ENCODE results near the gene CNKSR3.

Gene CNKSR3

DNA sequence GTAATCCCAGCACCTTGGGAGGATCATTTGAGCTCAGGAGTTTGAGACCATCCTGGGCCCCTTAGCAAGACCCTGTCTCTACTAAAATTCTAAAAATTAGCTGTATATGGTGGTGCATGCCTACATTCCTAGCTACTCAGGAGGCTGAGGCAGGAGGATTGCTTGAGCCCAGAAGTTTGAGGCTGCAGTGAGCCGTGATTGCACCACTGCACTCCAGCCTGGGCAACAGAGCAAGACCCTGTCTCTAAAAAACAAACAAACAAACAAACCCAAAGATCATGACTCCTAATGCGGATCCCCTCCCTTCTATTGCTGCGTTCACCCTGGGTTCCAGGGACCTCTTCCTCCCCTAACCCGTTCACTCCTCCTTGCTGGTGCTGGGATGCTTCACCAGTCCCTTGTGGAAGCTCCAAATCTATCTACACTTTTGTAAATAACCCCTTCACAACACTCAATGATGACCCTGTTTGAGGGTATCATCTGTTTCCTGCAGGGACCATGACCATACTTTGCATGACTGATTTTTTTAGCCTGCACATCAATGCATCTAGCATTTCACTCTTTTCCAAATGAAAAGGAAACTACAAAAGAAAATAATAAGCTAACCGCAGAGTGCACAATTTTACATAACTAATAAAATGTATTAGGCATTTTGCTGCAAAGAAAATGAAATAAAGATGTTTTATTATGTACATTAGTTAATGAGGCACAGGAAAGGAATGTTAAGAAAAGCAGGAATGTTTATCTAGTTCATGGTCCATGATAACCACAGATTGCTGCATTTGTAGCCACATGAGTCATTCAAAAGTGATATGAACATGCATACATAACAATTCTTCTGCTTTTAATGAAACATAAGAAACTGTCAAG, 123.4 kb downstream of the CNKSR3 start:
- H3K27me3 Mint-ChIP-seq, result peaks cover 17% of the 10 kb centered on the region
- DNase-seq, result no peak

DNA sequence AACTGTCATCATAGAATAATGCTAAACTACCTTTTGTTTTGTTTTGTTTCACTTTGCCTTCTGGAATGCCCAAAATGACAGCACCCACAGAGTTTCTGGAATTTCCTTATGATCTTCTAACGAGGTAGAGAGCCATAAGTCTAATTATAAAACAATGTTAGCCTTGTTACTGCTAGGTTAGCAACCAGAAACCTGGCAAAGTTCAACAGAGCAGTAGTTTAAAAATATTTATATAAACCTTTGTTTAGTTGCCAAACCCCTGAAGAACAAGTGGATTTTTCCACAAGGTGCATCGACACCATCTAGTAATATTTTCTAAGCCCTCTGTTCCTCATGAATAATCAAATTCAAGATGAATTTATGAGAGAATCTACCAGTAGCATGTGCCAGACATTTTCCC, 126.3 kb downstream of the CNKSR3 start:
- Mint-ChIP-seq H3K4me3 (no peak overlapping the region), H3K27me3 (peaks cover 15% of the 10 kb centered on the region), H3K9me3 (peaks cover 5 to 10% of the 10 kb centered on the region in 2 donors), H3K4me1 (no peaks in the 10 kb centered on the region), H3K27ac (no peak overlapping the region)
- ATAC-seq, result no peak
- DNase-seq, result no peak

More for the DNA sequence above, 123.4 kb downstream of the CNKSR3 start:
- no peak overlapping the region for H3K4me3 Mint-ChIP-seq
- H3K27ac Mint-ChIP-seq, result no peak overlapping the region
- H3K9me3 Mint-ChIP-seq, result peaks cover 10 to 14% of the 10 kb centered on the region in 2 donors
- no peak for ATAC-seq
- no peaks in the 10 kb centered on the region for H3K4me1 Mint-ChIP-seq

DNA sequence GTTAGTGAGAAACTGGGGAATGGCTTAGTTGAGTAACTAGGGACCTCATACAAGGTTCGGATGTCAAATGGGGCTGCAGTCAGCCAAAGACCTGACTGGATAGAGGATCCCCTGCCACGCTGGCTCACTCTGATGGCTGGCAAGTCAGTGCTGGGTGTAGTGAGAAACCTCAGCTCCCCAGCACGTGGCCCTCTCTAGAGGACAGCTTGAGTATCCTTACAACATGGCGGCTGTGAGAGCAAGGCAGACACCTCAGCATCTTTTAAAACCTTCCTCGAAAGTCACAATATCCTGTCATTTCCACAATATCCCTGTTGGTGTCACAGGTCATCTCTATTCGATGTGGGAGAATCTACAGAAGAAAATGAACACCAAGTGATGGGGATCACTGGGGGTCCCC, 127.2 kb downstream of the CNKSR3 start:
- H3K27ac Mint-ChIP-seq, result no peak overlapping the region
- peaks cover 8% of the 10 kb centered on the region for H3K27me3 Mint-ChIP-seq
- no peaks in the 10 kb centered on the region for H3K4me1 Mint-ChIP-seq
- ATAC-seq (no peak), DNase-seq (no peak)
- peaks cover 0 to under 1% of the 10 kb centered on the region in 2 donors for H3K9me3 Mint-ChIP-seq
- no peak overlapping the region for H3K4me3 Mint-ChIP-seq

DNA sequence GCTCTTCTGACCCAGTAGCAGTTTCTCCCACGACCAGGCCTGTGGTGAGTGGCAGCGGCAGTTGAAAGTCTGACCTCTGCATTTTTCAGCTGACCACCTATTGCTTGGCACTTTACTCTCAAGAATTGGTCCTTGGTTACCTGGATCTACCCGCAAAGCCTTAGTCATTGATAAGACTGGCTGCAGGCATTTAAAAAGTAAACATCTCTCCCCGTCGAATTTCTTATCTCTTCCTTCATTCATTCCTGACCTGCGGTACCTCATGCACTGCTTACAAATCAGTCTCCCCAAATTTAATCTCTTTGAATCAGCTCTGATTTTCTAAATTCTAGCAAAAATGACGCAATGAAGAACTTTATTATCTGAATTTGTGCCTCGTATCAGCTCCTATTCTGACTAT, 127.7 kb downstream of the CNKSR3 start:
- no peaks in the 10 kb centered on the region for H3K9me3 Mint-ChIP-seq
- no peak overlapping the region for H3K27ac Mint-ChIP-seq
- H3K4me3 Mint-ChIP-seq, result no peak overlapping the region
- DNase-seq, result no peak
- H3K4me1 Mint-ChIP-seq, result no peaks in the 10 kb centered on the region
- peaks cover 8% of the 10 kb centered on the region for H3K27me3 Mint-ChIP-seq
- no peak for ATAC-seq

DNA sequence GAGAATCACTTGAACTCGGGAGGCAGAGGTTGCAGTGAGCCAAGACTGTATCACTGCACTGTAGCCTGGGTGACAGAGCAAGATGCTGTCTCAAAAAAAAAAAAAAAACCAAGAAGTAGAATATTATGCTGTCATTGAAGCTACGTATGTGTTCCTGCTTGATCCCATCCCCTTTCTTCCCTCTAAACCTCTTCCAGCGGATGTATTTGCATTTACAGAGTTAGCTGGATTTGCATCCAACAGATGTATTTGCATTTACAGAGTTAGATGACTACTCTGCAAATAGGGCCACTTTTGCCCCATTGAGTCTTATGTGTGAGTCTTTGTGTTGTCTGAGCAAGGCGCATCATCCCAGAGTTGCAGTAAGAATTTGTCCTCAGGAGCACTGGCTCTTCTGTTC, 128.9 kb downstream of the CNKSR3 start:
- Mint-ChIP-seq H3K4me1 (no peaks in the 10 kb centered on the region), H3K4me3 (no peak overlapping the region), H3K27me3 (peaks cover 8% of the 10 kb centered on the region), H3K9me3 (no peaks in the 10 kb centered on the region), H3K27ac (no peak overlapping the region)
- no peak for DNase-seq
- ATAC-seq, result no peak

- H3K27me3 Mint-ChIP-seq, result peaks cover 8% of the 10 kb centered on the region
- H3K9me3 Mint-ChIP-seq, result no peaks in the 10 kb centered on the region
- H3K27ac Mint-ChIP-seq, result no peak overlapping the region
- ATAC-seq (no peak), DNase-seq (no peak)
- no peak overlapping the region for H3K4me3 Mint-ChIP-seq
- no peaks in the 10 kb centered on the region for H3K4me1 Mint-ChIP-seq
Measured at GRCh38 chr6:154380741-154381140, 129.7 kb downstream of the CNKSR3 start.

DNA sequence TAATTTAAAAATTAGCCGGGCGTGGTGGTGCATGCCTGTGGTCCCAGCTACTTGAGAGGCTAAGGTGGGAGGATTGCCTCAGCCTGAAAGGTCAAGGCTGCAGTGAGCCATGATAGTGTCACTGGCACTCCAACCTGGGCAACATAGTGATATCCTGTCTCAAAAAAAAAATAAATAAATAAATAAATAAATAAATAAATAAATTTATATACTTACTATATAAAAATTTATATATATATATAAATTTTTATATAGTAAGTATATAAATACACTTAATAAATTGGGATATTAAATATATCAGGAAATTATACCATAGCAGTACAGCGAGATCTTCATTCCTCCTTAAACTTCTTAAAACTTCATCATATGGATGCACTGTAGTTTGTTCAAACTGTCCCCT, 130.9 kb downstream of the CNKSR3 start:
- H3K27me3 Mint-ChIP-seq, result no peaks in the 10 kb centered on the region
- no peak for DNase-seq
- no peak for ATAC-seq
- H3K9me3 Mint-ChIP-seq, result no peaks in the 10 kb centered on the region
- H3K4me1 Mint-ChIP-seq, result no peaks in the 10 kb centered on the region
- no peak overlapping the region for H3K27ac Mint-ChIP-seq
- H3K4me3 Mint-ChIP-seq, result no peak overlapping the region

DNA sequence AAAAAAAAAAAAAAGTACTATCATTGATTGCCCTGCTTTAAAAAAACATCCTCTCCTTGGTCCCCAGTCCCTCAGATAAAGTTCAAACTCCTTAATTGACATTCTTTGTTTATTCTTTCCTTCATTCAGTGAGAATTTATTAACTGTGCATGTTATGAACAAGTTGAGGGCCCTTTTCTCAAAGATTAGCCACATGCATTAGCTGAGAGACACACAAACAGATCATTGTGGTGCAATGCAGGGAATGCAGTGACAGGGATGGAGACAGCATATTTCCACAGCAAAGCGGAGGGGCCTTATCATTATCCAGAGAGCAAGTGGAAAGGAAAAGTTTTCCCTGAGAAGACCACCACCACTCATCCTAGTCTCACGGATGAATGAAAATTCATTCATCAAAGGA, 132.0 kb downstream of the CNKSR3 start:
- H3K27ac Mint-ChIP-seq, result no peak overlapping the region
- no peak for DNase-seq
- no peaks in the 10 kb centered on the region for H3K27me3 Mint-ChIP-seq
- ATAC-seq, result no peak
- no peak overlapping the region for H3K4me3 Mint-ChIP-seq
- H3K4me1 Mint-ChIP-seq, result no peaks in the 10 kb centered on the region
- H3K9me3 Mint-ChIP-seq, result no peaks in the 10 kb centered on the region

DNA sequence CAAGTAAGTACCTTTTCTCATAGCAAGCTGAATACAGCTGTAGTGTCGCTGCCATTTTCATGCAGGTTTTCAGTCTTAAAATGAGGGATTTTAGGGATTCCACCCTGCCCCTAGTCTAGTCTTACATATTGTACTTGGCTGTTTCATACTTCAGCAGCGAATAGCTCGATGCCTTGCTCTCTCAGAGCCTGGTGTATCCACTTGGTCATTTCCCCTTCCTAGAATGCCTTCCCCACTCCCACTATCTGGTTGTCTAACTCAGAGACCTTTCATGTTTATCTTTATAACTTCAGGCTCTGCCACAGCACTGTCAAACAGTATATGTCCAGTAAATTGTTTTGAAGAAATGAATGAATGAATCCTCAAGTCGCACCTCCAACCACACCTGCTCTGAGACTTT, 132.8 kb downstream of the CNKSR3 start:
- ATAC-seq, result no peak

GRCh38 chr6:154373971-154374370, 136.5 kb downstream of the CNKSR3 start:
- Mint-ChIP-seq H3K9me3 (no peaks in the 10 kb centered on the region), H3K27me3 (no peaks in the 10 kb centered on the region)

More for the DNA sequence above, 132.8 kb downstream of the CNKSR3 start:
- no peak for DNase-seq
- Mint-ChIP-seq H3K27ac (no peak overlapping the region), H3K4me3 (no peak overlapping the region), H3K27me3 (no peaks in the 10 kb centered on the region), H3K4me1 (no peaks in the 10 kb centered on the region), H3K9me3 (no peaks in the 10 kb centered on the region)

GRCh38 chr6:154371281-154371680, 139.2 kb downstream of the CNKSR3 start:
- Mint-ChIP-seq H3K27me3 (no peaks in the 10 kb centered on the region), H3K4me1 (peaks cover 13% of the 10 kb centered on the region), H3K9me3 (no peaks in the 10 kb centered on the region), H3K4me3 (no peak overlapping the region), H3K27ac (no peak overlapping the region)
- no peak for DNase-seq
- no peak for ATAC-seq

More at GRCh38 chr6:154373971-154374370, 136.5 kb downstream of the CNKSR3 start:
- no peak overlapping the region for H3K4me3 Mint-ChIP-seq
- no peak overlapping the region for H3K27ac Mint-ChIP-seq
- peaks cover 13% of the 10 kb centered on the region for H3K4me1 Mint-ChIP-seq
- DNase-seq (no peak), ATAC-seq (no peak)

- H3K27ac Mint-ChIP-seq, result peak overlapping the region in 1 of 2 donors; percentile 31
- DNase-seq, result no peak
- H3K9me3 Mint-ChIP-seq, result no peaks in the 10 kb centered on the region
- H3K4me1 Mint-ChIP-seq, result peaks cover 13% of the 10 kb centered on the region
- no peak for ATAC-seq
- H3K4me3 Mint-ChIP-seq, result no peak overlapping the region
- no peaks in the 10 kb centered on the region for H3K27me3 Mint-ChIP-seq
Measured at GRCh38 chr6:154370545-154370944, 139.9 kb downstream of the CNKSR3 start.

GRCh38 chr6:154367839-154368695, 142.4 kb downstream of the CNKSR3 start:
- Mint-ChIP-seq H3K4me1 (peaks cover 13% of the 10 kb centered on the region), H3K27ac (no peak overlapping the region), H3K4me3 (no peak overlapping the region), H3K27me3 (no peaks in the 10 kb centered on the region), H3K9me3 (no peaks in the 10 kb centered on the region)
- DNase-seq (no peak), ATAC-seq (no peak)

- H3K27me3 Mint-ChIP-seq, result no peaks in the 10 kb centered on the region
- no peak overlapping the region for H3K4me3 Mint-ChIP-seq
- peaks cover 13% of the 10 kb centered on the region for H3K4me1 Mint-ChIP-seq
- no peak for DNase-seq
- ATAC-seq, result no peak
- H3K9me3 Mint-ChIP-seq, result no peaks in the 10 kb centered on the region
- peak overlapping the region in 1 of 2 donors; percentile 19 for H3K27ac Mint-ChIP-seq
Measured at GRCh38 chr6:154367336-154367735, 143.1 kb downstream of the CNKSR3 start.

DNA sequence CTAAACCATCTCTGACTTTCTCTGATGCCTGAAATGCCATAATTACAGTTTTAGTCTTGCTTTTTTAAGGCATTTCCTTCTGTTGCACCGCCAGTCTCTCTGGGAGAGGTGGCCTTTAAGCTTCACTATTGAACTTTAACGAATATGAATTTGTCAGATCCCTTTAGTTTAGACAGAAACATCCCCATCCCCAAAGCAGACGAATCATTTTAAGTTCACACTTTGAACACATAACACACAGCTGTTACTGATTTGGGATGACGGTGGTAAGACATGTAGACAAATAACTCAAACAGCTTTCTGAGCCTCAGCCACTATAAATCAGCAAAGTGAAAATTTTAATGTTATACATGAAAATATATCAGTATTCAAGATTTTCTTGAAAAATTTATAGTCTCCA, 146.7 kb downstream of the CNKSR3 start:
- no peak overlapping the region for H3K4me3 Mint-ChIP-seq
- H3K9me3 Mint-ChIP-seq, result no peaks in the 10 kb centered on the region
- H3K4me1 Mint-ChIP-seq, result peaks cover 22% of the 10 kb centered on the region
- ATAC-seq (no peak), DNase-seq (no peak)
- H3K27me3 Mint-ChIP-seq, result no peaks in the 10 kb centered on the region
- no peak overlapping the region for H3K27ac Mint-ChIP-seq

DNA sequence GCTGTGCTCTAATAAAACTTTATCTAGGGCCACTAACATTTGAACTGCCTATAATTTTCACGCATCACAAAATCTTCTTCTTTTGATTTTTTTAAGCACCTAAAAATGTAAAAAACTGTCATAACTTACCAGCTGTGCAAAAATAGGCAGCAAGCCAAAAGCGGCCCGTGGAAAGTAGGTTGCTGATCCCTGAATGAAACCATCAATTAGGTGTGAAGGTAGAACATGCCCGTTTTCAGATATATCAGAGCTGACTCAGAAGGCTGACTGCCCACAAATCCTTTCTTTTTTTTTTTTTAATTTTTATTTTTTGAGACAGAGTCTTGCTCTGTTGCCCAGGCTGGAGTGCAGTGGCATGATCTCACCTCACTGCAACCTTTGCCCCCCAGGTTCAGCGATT, 149.0 kb downstream of the CNKSR3 start:
- H3K9me3 Mint-ChIP-seq, result no peaks in the 10 kb centered on the region
- H3K27me3 Mint-ChIP-seq, result no peaks in the 10 kb centered on the region
- H3K4me1 Mint-ChIP-seq, result peaks cover 35% of the 10 kb centered on the region
- DNase-seq (no peak), ATAC-seq (no peak)
- no peak overlapping the region for H3K27ac Mint-ChIP-seq
- H3K4me3 Mint-ChIP-seq, result no peak overlapping the region
